Stimulated activated CD4-positive, alpha-beta T cell treated with anti-CD3 and anti-CD28 coated beads, Interleukin-2, amount 100 ng/mL, for 48 hours (primary cell): ENCODE measurements around the gene FSD2.
"Not testable (repeated sequence)": the region's sequence is repeated elsewhere in the genome, so short reads cannot be mapped to it uniquely, and the experiment has no call there.

Source experiments
- DNase-seq, 2 donors: peaks; one replicate each; pipeline ENCODE4 v3.0.0-alpha.2; 2020

The FSD2 gene

GRCh38 chr15:82715003-82715402, 90.9 kb downstream of the FSD2 start:
- DNase-seq: no peak

- DNase-seq: no peak
Measured at GRCh38 chr15:82714016-82714415, 91.9 kb downstream of the FSD2 start.

- no peak for DNase-seq
Measured at GRCh38 chr15:82712036-82712435, 93.8 kb downstream of the FSD2 start.

GRCh38 chr15:82710926-82711490, 94.9 kb downstream of the FSD2 start:
- DNase-seq: no peak

GRCh38 chr15:82710208-82710555, 95.7 kb downstream of the FSD2 start:
- no peak for DNase-seq

GRCh38 chr15:82709421-82710207, 96.3 kb downstream of the FSD2 start, which contains the start of gene AP3B2:
AP3B2 (minus strand) TSS chr15:82709875; CDS start chr15:82709706, 169 bp downstream.
- peak; percentile 65 to 68 for DNase-seq

- DNase-seq: no peak
Measured at GRCh38 chr15:82709081-82709420, 96.8 kb downstream of the FSD2 start.

GRCh38 chr15:82705856-82706255, 100.0 kb downstream of the FSD2 start:
- DNase-seq: not testable (repeated sequence)
